Smooth muscle cell (in vitro differentiated cells): ENCODE data around the gene AIFM3. TPM values are rescaled to one million over a fixed set of nuclear protein-coding genes. Genes with fewer than 3 reads are reported as not detected.

Experiments
- DNase-seq: peaks from one replicate; lab custom pipeline; 2025; ENCODE audit not compliant: unreplicated experiment; lab: John Stamatoyannopoulos, UW
- H2AFZ ChIP-seq: fragments of 200-600 bp; sonication (generic); 2 replicates; pipeline ENCODE4 v1.6.0; 2016; ENCODE audit warnings: antibody characterized with exemption, low read depth, mild to moderate bottlenecking
- H3F3A ChIP-seq: fragments of 200-600 bp; sonication (generic); 2 replicates; pipeline ENCODE4 v1.6.0; 2017; ENCODE audit warnings: antibody characterized with exemption, low read depth
- H3K27ac ChIP-seq: fragments of 200-600 bp; sonication (generic); 2 replicates; pipeline ENCODE4 v1.5.1; 2016; ENCODE audit warnings: low read depth, mild to moderate bottlenecking
- H3K27me3 ChIP-seq: fragments of 200-600 bp; sonication (generic); 2 replicates; pipeline ENCODE4 v1.6.1; 2016; ENCODE audit warnings: low read depth, mild to moderate bottlenecking
- H3K36me3 ChIP-seq: fragments of 200-600 bp; sonication (generic); 2 replicates; pipeline ENCODE4 v1.5.1; 2016; ENCODE audit warnings: low read depth
- H3K4me1 ChIP-seq: fragments of 200-600 bp; sonication (generic); 2 replicates; pipeline ENCODE4 v1.5.1; 2016; ENCODE audit warnings: low read depth
- H3K4me2 ChIP-seq: fragments of 200-600 bp; sonication (generic); 2 replicates; pipeline ENCODE4 v1.6.0; 2016; ENCODE audit warnings: mild to moderate bottlenecking
- H3K4me3 ChIP-seq: fragments of 200-600 bp; sonication (generic); 2 replicates; pipeline ENCODE4 v1.5.1; 2016; ENCODE audit warnings: mild to moderate bottlenecking
- H3K79me2 ChIP-seq: fragments of 200-600 bp; sonication (generic); 2 replicates; pipeline ENCODE4 v1.6.0; 2016; ENCODE audit warnings: low read depth, mild to moderate bottlenecking
- H3K9ac ChIP-seq: fragments of 200-600 bp; sonication (generic); 2 replicates; pipeline ENCODE4 v1.6.0; 2016; ENCODE audit warnings: low read depth
- H3K9me3 ChIP-seq: fragments of 200-600 bp; sonication (generic); replicated peaks from 2 replicates; pipeline ENCODE4 v1.5.1; 2016; ENCODE audit warnings: low read depth
- H4K20me1 ChIP-seq: fragments of 200-600 bp; sonication (generic); 2 replicates; pipeline ENCODE4 v1.6.0; 2016; ENCODE audit warnings: low read depth
- CTCF ChIP-seq: fragments of 200-600 bp; sonication (generic); IDR thresholded peaks from 2 replicates; pipeline ENCODE4 v1.5.1; 2017; ENCODE audit warnings: borderline replicate concordance, mild to moderate bottlenecking, antibody characterized with exemption; ENCODE audit not compliant: insufficient read depth, poor library complexity, severe bottlenecking
- WGBS: methylation state at CpG from one replicate; pipeline ENCODE4 v1.1.7; 2016; ENCODE audit warnings: low lambda C conversion rate; 5-methylcytosine and 5-hydroxymethylcytosine counted together
- polyA plus RNA-seq: library from polyadenylated mRNA; unstranded; fragments of >200 nt; fragmentation: Nextera tagmentation; extraction: Ambion mirVana; gene quantifications from 2 replicates; pipeline ENCODE4 v1.2.1, GENCODE V29; 2016
- total RNA-seq: library from RNA; depleted of rRNA; stranded (reverse); fragments of >200 nt; gene quantifications from 2 replicates; pipeline ENCODE4 v1.2.3, GENCODE V29; 2014

AIFM3 gene
- total and polyA plus RNA-seq, 2 experiments from 2014 or later, result 0.85 TPM; not detected in 1

DNA sequence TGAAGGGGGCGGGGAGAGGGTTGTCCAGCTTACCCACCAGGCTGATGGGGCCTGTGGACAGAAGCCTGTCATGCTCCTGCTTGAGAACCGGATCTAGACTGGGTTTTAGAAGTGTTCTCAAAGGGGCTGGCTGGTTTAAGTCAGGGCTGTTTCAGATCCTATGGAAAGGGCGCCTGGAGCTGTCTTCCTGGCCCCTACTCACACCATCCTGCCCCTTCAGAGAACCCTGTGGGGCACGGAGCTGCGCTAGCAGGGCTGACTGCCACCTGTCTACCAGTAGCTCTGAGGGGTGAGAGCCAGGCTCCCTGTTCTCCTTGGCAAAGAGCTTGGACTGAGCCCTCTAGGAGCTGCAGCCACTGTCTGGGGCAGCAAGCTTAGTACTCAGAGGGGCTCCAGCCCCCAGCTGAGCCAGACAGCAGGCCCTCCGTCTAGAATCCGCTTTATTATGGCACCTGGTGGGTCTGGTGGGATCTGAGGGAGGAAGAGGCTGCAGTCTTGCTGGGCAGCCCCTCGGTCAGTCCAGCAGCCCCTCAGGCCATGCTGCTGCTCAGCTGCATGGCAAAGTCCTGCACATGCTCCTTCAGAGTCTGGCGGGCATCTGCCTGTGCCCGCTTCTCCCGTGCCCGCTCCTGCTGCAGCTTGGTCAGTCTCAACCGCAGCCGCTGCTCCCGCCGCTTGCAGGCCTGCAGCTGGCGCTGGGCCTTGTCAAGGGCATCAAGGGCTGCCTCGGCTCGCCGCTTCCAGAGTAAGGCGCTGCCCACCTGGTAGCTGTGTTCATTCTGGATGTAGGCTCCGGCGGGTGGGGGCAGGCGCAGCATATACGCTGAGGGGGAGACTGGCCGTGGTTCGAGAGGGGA lies 32.5 kb downstream of the AIFM3 start:
- no peaks in the 10 kb centered on the region for H4K20me1 ChIP-seq
- peaks cover 6% of the 10 kb centered on the region for H3F3A ChIP-seq
- H3K27me3 ChIP-seq, result no peaks in the 10 kb centered on the region
- H3K79me2 ChIP-seq, result peaks cover 9% of the 10 kb centered on the region
- H3K4me2 ChIP-seq, result no peak overlapping the region
- H3K4me3 ChIP-seq, result no peak overlapping the region
- peaks cover 13% of the 10 kb centered on the region for H3K4me1 ChIP-seq
- H3K9me3 ChIP-seq, result no peaks in the 10 kb centered on the region
- no peak for TF ChIP-seq CTCF
- H3K27ac ChIP-seq, result no peak overlapping the region
- H2AFZ ChIP-seq, result no peak overlapping the region
- no peak for DNase-seq
- H3K9ac ChIP-seq, result no peak overlapping the region
- WGBS, result 97% methylated on average over 27 of the region's 27 CpGs
- no peaks in the 10 kb centered on the region for H3K36me3 ChIP-seq

DNA sequence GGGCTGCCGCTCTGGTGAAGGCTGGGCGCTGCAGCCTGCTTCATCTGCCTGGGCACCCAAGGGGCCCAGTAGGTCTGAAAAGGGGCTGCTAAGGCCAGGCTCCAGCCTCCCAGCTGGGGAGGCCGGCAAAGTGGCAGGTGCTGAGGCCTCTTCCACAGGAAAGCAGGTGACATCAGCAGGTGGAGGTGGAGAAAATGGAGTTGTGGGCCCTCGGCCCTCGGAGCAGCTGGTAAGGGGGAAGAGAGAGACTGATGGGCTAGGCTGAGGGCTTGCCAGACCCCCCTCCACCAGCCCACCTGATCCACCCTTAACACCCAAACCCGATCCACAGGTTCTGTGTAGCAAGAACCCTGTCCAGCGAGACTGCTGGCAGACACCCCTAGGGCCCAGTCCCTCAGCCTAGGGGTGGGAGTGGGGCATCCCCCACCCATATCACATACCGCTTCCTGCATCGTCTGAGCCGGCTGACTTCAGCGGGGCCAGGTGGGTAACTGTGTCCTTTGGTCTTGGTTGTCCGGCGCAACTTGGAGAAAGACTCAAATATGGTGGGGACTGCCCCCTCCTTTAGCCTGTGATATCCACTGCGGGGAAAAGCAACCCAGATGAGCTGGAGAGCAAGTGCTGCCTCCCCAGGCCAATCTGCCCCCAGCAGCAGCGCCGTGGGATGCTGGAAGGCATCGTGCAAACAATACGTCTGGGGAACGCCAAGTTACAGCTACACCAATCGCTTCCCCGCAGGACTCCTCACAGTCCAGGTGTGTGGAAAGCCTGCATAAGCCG lies 33.3 kb downstream of the AIFM3 start:
- H3K79me2 ChIP-seq, result peaks cover 9% of the 10 kb centered on the region
- peaks cover 13% of the 10 kb centered on the region for H3K4me1 ChIP-seq
- no peak for TF ChIP-seq CTCF
- peak overlapping the region; percentile 98 for H3K27ac ChIP-seq
- H3F3A ChIP-seq, result peaks cover 6% of the 10 kb centered on the region
- H3K27me3 ChIP-seq, result no peaks in the 10 kb centered on the region
- no peaks in the 10 kb centered on the region for H4K20me1 ChIP-seq
- H3K9ac ChIP-seq, result peak overlapping the region; percentile 97
- WGBS, result 83% methylated on average over 21 of the region's 22 CpGs
- H3K9me3 ChIP-seq, result no peaks in the 10 kb centered on the region
- peak overlapping the region; percentile 97 for H3K4me2 ChIP-seq
- H3K4me3 ChIP-seq, result peak overlapping the region; percentile 88
- no peak for DNase-seq
- no peaks in the 10 kb centered on the region for H3K36me3 ChIP-seq
- H2AFZ ChIP-seq, result no peak overlapping the region

DNA sequence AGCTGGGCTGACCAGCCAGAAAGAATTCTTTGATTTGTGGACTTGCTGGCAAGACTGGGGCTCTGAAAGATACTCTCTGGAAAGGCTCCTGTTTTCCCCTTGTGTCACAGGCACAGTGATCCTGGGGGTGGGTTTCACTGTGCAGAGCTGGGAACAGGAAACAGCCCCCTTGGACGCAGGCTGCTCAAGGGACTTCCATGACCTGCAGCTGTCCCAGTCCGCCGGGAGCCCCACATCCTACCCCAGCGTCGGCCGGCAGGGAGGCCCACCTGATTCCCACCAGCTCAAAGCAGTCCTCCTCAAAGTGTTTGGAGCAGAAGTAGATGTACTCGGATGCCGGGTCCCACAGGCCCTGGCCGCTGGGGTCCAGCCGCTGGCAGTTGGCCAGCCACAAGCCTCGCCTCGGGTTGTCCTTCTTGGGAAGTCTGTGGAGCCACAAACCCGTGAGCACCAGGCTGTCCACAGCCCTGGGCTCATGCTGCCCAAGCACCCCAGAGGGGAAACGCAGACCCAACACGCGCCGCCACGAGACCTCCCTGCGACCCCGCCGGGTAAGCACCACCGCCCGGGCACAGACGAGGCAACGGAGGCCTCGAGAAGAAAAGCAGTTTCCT lies 34.0 kb downstream of the AIFM3 start:
- peak overlapping the region; percentile 88 for H3K4me3 ChIP-seq
- peak overlapping the region; percentile 81 for H2AFZ ChIP-seq
- DNase-seq, result no peak
- no peaks in the 10 kb centered on the region for H3K27me3 ChIP-seq
- peak overlapping the region; percentile 98 for H3K27ac ChIP-seq
- TF ChIP-seq CTCF, result no peak
- H3F3A ChIP-seq, result peaks cover 6% of the 10 kb centered on the region
- peak overlapping the region; percentile 97 for H3K9ac ChIP-seq
- peak overlapping the region; percentile 97 for H3K4me2 ChIP-seq
- H3K79me2 ChIP-seq, result peaks cover 9% of the 10 kb centered on the region
- H3K4me1 ChIP-seq, result peaks cover 13% of the 10 kb centered on the region
- H4K20me1 ChIP-seq, result no peaks in the 10 kb centered on the region
- H3K36me3 ChIP-seq, result no peaks in the 10 kb centered on the region
- 28% methylated on average over 26 of the region's 26 CpGs for WGBS
- H3K9me3 ChIP-seq, result no peaks in the 10 kb centered on the region
